ENCODE results near the gene PLSCR5.

Gene PLSCR5

DNA sequence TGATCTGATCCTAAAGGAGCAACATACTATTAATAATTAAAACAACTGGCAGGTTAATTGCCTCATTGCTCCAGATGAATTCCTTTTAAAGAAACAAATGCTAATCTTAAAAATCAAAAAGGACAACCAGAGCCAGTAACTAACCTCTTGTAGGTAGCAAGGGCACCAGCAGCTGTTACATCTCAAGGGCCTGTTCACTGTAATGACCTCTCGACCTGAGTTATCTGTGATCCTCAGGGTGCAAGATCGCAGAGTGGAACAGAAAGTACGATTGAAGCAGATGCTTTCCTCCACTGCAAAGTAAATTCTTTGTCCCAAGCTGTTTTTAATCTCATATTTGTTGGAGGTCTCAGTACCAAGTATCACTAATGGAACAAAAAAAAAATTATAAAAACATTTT is 11.4 kb downstream of the PLSCR5 start:
- in situ Hi-C loops (cut with MboI; ENCODE audit: low sequenced_read_pairs, unreplicated experiment), result loop anchor here (25.0 kb wide), 1 partner anchor 381 kb away; no protein-coding TSS in a partner anchor
- TF ChIP-seq, protein P1, sequence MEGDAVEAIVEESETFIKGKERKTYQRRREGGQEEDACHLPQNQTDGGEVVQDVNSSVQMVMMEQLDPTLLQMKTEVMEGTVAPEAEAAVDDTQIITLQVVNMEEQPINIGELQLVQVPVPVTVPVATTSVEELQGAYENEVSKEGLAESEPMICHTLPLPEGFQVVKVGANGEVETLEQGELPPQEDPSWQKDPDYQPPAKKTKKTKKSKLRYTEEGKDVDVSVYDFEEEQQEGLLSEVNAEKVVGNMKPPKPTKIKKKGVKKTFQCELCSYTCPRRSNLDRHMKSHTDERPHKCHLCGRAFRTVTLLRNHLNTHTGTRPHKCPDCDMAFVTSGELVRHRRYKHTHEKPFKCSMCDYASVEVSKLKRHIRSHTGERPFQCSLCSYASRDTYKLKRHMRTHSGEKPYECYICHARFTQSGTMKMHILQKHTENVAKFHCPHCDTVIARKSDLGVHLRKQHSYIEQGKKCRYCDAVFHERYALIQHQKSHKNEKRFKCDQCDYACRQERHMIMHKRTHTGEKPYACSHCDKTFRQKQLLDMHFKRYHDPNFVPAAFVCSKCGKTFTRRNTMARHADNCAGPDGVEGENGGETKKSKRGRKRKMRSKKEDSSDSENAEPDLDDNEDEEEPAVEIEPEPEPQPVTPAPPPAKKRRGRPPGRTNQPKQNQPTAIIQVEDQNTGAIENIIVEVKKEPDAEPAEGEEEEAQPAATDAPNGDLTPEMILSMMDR (IDR thresholded peaks at IDR 0.05; ENCODE audit: borderline replicate concordance, control extremely low read depth, extremely low read depth, insufficient read depth, missing control alignments), result no peak
- no peak for DNase-seq (ENCODE audit: low spot score)

DNA sequence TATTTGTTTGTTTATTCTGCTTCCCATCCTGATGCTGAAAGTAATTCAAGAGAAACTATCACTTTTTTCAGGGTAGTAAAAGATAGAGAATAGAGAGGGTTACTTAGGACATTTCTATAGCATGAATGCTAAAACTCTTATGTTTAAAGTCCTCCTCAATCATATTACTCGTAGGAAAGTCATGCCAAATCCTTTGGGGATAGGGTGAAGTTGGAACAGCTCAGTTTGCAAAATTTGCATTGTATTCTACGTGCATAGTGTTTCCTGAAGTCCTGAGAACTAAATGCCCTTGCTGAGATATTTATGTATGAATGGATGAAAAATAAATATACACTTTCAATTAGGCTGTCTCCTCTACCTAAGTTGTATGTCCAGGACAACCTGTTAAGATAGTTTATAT is 14.6 kb downstream of the PLSCR5 start:
- DNase-seq (ENCODE audit: low spot score), result no peak
- TF ChIP-seq, protein P1 (IDR thresholded peaks at IDR 0.05; ENCODE audit: borderline replicate concordance, control extremely low read depth, extremely low read depth, insufficient read depth, missing control alignments), result no peak
- in situ Hi-C loops (cut with MboI; ENCODE audit: low sequenced_read_pairs, unreplicated experiment), result loop anchor here (25.0 kb wide), 1 partner anchor 378 kb away; no protein-coding TSS in a partner anchor

DNA sequence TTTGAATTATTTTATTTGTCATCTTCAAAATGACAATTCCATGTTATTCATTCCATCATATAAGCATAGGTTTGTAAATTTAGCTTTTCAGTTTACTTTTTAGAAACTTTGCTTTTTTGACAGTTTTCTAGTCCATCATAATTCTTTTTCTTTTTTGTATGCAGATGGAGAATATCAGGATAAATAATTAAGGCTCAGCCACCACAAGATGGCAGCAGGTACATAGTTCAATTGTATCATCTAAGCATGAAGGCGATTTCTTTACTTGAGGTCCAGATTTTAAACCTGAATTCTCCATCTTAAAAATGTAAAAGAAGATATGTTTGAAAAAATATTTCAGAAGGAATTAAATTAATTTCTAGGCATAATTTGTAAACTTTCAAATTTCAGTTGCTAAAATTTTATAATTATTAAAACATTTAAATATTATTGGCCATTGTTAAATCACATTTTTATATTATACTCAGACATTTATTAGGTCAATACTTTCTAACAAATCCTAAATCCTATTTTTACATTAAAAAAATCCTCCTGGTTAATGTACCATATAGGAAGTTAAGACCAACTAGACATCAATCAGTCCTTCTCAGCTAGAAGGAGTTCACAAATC is 15.1 kb downstream of the PLSCR5 start:
- TF ChIP-seq, protein P1 (IDR thresholded peaks at IDR 0.05; ENCODE audit: borderline replicate concordance, control extremely low read depth, extremely low read depth, insufficient read depth, missing control alignments), result peak; percentile 40
- in situ Hi-C loops (cut with MboI; ENCODE audit: low sequenced_read_pairs, unreplicated experiment), result loop anchor here (25.0 kb wide), 1 partner anchor 378 kb away; no protein-coding TSS in a partner anchor
- DNase-seq (ENCODE audit: low spot score), result peak; percentile 9

DNA sequence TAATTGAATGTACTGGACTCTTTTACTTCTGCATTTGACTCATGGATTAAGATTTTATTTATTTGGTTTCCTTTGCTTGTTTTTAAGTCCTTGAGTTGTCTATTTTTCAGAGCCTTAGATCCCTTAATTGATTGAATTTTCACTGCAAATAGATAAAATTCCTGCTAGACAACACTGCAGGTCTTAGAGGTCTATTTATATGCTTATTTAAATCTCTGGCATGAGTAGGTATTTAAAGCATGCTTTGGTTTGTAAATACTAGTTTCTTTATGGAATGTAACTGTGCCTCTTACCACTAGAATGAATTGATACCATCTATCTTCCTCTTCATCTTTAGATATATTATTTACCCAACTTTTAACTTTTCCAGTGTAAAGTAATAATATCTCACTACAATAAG is 20.0 kb downstream of the PLSCR5 start:
- DNase-seq (ENCODE audit: low spot score), result no peak
- TF ChIP-seq, protein P1 (IDR thresholded peaks at IDR 0.05; ENCODE audit: borderline replicate concordance, control extremely low read depth, extremely low read depth, insufficient read depth, missing control alignments), result no peak
- in situ Hi-C loops (cut with MboI; ENCODE audit: low sequenced_read_pairs, unreplicated experiment), result loop anchor here (25.0 kb wide), 1 partner anchor 373 kb away; no protein-coding TSS in a partner anchor

DNA sequence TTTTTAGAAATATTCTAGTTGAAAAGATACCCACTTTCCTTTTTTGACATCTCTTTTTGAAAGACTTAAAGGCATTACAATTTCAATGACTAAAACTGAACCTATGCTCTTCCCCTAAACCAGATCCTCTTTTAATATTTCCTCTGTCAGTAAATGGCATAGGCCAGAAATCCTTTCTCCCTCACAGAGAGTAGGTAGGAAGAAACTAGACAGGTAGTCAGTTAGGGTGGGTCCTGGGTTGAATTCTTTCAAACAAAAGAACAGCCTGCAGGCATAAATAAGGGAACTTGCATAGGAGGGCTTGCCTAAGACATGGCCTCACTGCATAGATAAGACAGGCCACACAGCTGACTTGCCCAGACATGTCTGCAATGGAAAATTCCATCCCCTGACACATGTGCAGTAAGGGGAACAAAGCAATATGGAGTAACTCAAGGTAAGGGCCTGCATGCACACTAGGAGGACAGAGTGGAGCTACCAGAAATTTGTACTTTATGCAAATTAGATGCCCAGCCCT is 23.1 kb downstream of the PLSCR5 start:
- in situ Hi-C loops (cut with MboI; ENCODE audit: low sequenced_read_pairs, unreplicated experiment), result loop anchor here (25.0 kb wide), 1 partner anchor 370 kb away; no protein-coding TSS in a partner anchor

DNA sequence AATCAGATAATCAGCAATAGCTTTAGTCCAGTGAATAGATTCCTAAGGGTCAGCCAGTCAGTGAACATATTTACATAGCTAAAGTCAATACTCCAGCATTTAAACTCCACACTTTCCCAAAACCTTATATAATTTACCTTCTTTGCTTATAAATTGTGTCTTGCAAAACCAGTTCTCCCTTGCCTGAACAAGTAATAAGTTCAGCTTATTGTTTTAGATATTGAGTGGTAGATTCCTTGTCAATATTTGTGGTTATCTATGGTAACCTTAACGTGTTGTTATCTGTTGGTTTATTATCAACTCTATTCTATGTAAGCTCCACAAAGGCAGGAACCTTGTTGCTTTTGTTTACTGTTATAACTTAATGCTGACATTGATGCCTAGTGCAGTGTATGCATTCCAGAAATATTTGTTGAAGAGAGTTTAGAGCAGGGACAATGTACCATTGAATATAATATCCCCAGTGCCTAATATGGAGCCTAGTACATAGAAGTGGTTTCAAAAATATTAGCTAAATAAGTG is 24.0 kb downstream of the PLSCR5 start:
- in situ Hi-C loops (cut with MboI; ENCODE audit: low sequenced_read_pairs, unreplicated experiment), result loop anchor here (25.0 kb wide), 1 partner anchor 369 kb away; no protein-coding TSS in a partner anchor
- TF ChIP-seq, protein P1 (IDR thresholded peaks at IDR 0.05; ENCODE audit: borderline replicate concordance, control extremely low read depth, extremely low read depth, insufficient read depth, missing control alignments), result no peak
- no peak for DNase-seq (ENCODE audit: low spot score)

More for the DNA sequence above, 23.1 kb downstream of the PLSCR5 start:
- no peak for DNase-seq (ENCODE audit: low spot score)
- TF ChIP-seq, protein P1 (IDR thresholded peaks at IDR 0.05; ENCODE audit: borderline replicate concordance, control extremely low read depth, extremely low read depth, insufficient read depth, missing control alignments), result no peak
